GM12891 (cell line): ENCODE data around the gene PRKCE.

Experiments
- DNase-seq: peaks from one replicate; pipeline ENCODE4 v3.0.0; 2011; ENCODE audit warnings: low spot score; ENCODE audit not compliant: insufficient read length
- FAIRE-seq: peaks from 2 replicates; lab custom pipeline; 2011; peaks lifted over from hg19 to GRCh38; lab: Jason Lieb, UNC
- PAX5 ChIP-seq: IDR thresholded peaks from 2 replicates; pipeline ENCODE4 v1.6.1; 2011; ENCODE audit warnings: low read length, moderate library complexity, mild to moderate bottlenecking; ENCODE audit not compliant: insufficient read depth, severe bottlenecking
- POLR2A ChIP-seq: IDR thresholded peaks from 2 replicates; pipeline ENCODE4 v1.6.1; 2011; ENCODE audit warnings: low read depth, low read length, control low read depth
- POLR2AphosphoS5 ChIP-seq: IDR thresholded peaks from 2 replicates; pipeline ENCODE4 v1.6.1; 2011; ENCODE audit warnings: low read depth, low read length, control low read depth
- POU2F2 ChIP-seq: IDR thresholded peaks from 2 replicates; pipeline ENCODE4 v1.6.1; 2011; ENCODE audit warnings: low read depth, mild to moderate bottlenecking, control low read depth, low read length, moderate library complexity
- SPI1 ChIP-seq: IDR thresholded peaks from 2 replicates; pipeline ENCODE4 v1.6.1; 2011; ENCODE audit warnings: low read depth, low read length, control low read depth
- TAF1 ChIP-seq: IDR thresholded peaks from 2 replicates; pipeline ENCODE4 v1.6.1; 2011; ENCODE audit warnings: low read depth, low read length, control low read depth

Gene PRKCE

DNA sequence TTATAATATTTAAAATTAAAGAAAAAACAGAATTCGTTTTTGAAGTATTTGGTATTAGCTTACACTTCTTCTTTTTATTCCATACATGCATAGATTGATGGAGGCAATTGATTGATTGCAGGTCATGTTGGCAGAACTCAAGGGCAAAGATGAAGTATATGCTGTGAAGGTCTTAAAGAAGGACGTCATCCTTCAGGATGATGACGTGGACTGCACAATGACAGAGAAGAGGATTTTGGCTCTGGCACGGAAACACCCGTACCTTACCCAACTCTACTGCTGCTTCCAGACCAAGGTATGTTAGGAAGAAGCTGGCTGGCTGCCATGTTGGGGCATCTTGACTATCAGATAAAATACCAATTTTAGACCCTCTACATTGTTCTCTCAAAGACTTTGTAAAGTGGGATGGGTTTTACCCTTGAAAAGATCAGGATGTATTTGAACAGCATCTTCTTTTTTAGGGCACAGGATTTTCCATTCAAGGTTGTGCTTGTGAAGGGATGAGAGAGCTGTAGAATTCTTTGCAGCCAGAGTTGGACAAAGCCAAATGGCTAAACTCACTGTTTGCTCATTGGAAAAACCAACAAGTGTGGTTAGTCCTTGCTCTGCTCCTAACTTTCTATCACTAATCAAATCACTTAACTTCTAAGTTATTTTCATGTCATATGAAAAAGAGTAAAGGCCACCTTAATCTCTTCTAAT lies 358.9 kb downstream of the PRKCE start:
- FAIRE-seq (no peak), DNase-seq (no peak)
- TF ChIP-seq POLR2A (no peak), POLR2AphosphoS5 (no peak), SPI1 (no peak), PAX5 (no peak), TAF1 (no peak), POU2F2 (no peak)

DNA sequence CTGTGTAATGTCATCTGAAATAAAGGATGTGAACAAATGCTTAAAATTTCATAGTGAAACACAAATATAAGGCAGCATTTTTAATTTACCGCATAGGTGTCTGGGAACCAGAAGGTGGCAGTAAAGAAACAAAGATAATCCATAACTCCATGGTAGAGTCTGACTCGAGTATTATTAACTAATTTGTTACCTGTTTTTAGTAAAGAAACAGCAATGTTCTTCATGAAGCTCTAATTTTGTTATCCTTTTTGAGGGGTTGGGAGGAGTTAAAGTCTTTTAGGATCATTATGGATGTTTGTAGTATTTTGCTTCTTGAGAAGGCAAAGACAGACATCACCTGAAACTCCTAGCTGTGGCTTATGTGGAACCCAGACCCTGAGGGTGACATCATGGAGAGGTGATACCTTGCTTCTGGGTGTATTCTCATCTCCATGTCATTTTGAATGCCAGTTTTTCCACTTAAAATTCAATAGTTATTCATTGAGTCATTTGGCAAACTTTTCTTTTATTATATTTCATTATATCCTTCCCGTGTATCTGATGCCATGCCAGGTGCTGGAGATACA lies 359.5 kb downstream of the PRKCE start:
- FAIRE-seq: peak; percentile 9
- TF ChIP-seq POLR2AphosphoS5 (no peak), PAX5 (no peak), SPI1 (no peak), TAF1 (no peak), POU2F2 (no peak), POLR2A (no peak)
- no peak for DNase-seq

DNA sequence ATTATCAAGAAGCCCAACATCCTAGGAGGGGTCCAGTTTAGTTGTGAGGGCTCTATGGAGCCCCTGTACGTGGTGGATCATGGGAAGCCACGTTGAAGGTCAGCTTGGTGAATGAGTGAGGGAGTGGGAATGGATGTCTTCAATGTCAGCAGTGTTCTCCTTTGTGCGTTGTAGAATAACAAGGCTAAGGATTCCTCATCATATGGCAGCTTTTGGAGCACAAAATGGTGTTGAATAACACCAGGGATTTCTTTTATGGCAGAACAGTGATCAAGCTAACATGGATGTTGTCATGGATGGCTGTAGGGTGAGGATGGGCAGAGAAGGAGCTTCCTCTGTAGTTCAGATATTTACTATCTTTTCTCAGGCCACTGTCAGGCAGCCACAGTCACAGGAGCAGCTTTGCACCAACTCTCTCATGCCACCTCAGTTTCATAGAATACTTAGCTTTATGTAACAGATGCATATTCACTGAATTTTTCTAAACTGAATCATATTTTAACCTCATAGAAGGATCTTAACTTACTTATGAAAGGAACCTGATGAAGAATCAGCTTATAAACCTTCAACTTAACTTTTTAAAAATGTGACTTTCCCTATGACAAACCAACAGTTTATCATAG lies 361.3 kb downstream of the PRKCE start:
- DNase-seq (no peak), FAIRE-seq (no peak)
- no peak for TF ChIP-seq TAF1
- no peak for TF ChIP-seq PAX5
- TF ChIP-seq POLR2AphosphoS5: no peak
- no peak for TF ChIP-seq SPI1
- TF ChIP-seq POU2F2: no peak
- TF ChIP-seq POLR2A: no peak

DNA sequence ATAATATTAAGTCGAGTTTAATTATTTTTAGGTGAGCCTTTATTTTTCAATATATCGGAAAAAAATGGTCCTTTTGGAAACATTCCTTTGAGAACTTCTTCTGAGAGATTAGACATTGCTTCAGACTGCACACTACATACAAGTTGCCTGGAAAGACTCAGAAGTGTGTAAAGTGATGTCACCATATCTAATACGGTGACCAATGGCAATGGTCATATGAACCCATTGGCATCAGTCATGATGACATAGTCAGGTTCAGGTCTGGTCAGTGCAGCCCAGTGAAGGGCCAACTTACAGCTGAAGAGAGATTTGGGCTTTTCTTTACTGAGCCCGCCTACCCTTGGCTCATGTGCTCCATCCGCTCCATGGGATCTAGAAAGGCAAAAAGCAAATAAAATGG lies 362.3 kb downstream of the PRKCE start:
- FAIRE-seq: no peak
- DNase-seq: no peak
- TF ChIP-seq PAX5 (no peak), POLR2A (no peak), TAF1 (no peak), POU2F2 (no peak), POLR2AphosphoS5 (no peak), SPI1 (no peak)

DNA sequence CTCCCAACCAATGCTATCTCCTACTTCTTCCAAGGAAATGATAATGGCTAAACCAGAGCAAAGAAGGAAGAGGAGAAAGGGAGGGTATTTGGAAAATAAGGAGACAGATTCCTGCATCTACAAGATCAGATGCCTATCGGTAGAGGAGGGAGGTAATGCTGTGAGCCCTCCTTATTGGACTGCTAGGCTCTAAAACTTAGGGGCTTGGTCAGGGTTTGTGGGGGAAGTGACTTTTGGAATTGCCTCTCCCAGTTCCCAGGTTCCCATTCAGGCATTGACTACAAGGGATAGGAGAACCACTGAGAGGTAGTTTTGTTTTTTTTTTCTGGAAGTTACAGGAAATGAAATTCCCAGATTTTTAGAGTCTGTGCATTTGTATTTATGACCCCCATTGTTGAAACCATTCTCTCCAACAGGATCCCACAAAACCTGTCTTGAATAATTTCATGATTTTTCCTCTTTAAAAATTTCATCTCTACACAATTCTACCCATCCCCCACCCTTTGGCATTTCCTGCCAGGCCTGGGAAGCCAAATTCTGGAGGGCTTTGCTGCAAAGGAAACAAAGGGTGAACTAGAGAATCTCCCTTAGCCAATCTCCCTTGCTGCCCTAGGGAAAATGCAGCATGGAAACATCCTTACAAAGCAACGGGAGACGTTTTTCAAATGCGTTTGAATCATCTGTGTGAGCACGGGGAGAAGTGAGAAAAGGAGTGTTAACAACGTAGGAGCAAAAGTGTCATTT lies 363.6 kb downstream of the PRKCE start:
- DNase-seq (no peak), FAIRE-seq (no peak)
- TF ChIP-seq TAF1 (no peak), PAX5 (no peak), POLR2AphosphoS5 (no peak), POU2F2 (no peak), POLR2A (no peak), SPI1 (no peak)

DNA sequence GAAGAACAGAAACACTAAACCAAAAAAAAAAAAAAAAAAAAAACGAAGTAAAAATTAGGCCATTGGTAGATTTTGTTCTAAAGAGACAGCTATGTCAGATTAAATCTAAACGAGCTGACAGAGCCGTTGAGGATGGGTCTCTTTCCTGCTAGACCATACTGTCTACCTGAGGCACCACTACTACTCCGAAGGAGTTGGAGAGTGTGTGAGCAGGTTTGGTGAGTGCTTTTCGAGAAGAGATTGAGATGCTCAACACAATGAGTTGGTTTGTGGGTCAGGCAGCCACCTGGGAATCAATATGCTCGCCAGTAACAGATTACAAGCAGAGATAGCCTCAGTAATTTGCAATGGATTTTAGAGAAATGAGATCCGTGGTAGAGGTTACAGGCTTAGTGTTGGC lies 364.2 kb downstream of the PRKCE start:
- FAIRE-seq (no peak), DNase-seq (no peak)
- no peak for TF ChIP-seq POLR2A
- TF ChIP-seq PAX5: no peak
- TF ChIP-seq TAF1: no peak

DNA sequence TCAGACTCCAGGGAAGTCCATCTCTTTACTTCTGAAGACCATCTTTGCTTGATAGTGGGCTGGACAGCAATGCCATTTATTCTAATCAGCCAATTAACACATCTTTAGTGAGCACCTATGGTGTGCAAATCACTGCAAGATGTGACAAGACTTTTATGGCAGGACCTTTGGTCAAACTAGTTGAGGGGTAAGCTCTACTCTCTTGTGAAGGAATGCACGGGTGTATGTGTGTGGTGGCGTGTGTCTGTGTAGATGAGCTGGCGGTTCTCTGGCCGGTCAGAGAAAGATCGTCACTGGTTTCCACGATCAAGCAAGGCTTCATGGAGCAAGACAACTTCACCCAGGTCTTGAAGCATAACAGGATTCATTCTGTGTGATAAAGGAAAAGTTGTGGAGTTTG lies 364.6 kb downstream of the PRKCE start:
- DNase-seq (no peak), FAIRE-seq (no peak)
- no peak for TF ChIP-seq POLR2AphosphoS5
- no peak for TF ChIP-seq SPI1
- TF ChIP-seq TAF1: no peak
- no peak for TF ChIP-seq POLR2A
- no peak for TF ChIP-seq POU2F2
- TF ChIP-seq PAX5: no peak

DNA sequence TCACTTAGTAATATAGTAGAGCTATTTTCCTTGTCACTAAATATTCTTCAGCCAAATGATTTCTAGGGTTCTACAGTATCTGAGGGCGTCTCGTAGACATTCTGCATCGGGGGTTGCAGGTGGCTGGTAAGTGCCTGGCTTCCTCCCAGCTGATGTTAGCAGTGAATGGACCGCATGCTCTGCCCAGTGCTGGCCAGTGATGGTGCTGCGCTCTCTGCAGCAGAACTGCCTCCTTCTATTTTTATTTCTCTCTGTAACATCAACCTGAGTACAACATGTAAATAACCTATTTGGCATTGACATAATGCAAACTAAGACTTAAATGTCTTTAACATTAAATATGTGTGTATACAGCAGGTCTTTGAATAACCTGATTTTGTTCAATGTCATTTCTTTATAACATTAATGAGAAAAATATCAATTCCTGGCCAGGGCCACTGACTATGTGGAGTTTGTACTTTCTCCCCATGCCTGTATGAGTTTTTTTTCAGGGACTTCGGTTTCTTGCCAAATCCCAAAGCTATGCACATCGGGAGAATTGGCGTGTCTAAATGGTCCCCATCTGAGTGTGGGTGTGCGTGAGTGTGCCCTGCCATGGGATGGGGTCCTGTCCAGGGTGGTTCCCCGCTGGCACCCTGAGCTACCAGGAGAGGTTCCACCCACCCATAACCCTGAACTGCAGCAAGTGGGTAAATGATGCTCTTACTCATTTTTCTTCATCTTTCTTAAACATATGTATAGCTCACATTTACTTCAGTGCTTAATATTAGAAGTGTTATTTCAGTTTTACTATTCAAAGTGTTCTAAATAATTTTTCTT lies 367.5 kb downstream of the PRKCE start:
- no peak for TF ChIP-seq PAX5
- no peak for TF ChIP-seq TAF1
- no peak for TF ChIP-seq POU2F2
- no peak for TF ChIP-seq POLR2AphosphoS5
- TF ChIP-seq SPI1: no peak
- TF ChIP-seq POLR2A: no peak
- DNase-seq (no peak), FAIRE-seq (no peak)
